HG03139 (cell line): ENCODE results near the gene AREL1.

Experiments used
- ATAC-seq: cut with Tn5 transposase; IDR thresholded peaks from one replicate; pipeline ENCODE4 v1.9.1; 2021; ENCODE audit not compliant: unreplicated experiment

Gene AREL1

DNA sequence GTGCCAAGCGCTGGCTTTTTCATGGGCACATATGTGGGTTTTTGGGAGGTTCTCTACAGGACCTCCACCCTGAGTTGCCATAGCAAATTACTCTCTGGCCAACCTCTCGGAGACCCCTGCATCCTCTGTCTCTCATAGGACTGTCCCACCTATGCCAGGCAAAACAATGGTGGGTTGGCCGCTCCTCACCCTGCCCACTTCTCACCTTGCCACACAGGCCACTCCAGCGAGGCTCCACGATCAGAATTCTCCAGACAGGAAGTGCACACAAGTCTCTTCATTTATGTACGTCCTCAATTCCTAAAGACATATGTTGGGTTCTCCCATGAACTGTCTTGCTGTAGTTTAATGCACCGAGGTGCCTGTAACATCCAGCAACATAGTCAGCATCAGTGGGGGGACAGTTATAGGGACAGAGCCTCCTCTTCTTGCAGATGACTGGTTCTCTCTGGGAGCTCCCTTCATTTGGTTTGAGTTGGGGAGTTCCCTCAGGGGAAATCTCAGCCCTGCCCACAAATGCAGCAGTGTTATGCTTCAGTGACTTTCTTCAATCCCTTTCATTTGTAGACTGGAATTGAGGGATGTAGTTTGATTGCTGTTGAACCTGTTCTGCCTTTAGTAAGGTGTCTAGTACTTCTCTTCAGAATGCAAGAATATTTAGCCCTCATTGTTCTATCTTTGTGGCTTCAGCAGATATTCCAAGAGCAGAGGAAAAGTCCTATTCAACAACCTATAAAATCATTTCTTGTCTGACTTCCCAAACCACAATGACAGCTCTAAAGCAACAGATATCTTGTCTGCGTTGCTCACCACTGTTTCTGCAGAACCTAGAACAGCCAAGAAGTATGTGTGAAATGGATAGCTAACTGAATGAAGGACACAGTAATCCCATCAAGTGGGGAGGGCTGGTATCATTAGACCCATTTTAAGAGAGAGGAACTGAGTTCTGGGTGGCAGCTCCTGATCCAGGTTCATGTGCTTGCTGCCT is 98.1 kb downstream of the AREL1 start:
- no peak for ATAC-seq

DNA sequence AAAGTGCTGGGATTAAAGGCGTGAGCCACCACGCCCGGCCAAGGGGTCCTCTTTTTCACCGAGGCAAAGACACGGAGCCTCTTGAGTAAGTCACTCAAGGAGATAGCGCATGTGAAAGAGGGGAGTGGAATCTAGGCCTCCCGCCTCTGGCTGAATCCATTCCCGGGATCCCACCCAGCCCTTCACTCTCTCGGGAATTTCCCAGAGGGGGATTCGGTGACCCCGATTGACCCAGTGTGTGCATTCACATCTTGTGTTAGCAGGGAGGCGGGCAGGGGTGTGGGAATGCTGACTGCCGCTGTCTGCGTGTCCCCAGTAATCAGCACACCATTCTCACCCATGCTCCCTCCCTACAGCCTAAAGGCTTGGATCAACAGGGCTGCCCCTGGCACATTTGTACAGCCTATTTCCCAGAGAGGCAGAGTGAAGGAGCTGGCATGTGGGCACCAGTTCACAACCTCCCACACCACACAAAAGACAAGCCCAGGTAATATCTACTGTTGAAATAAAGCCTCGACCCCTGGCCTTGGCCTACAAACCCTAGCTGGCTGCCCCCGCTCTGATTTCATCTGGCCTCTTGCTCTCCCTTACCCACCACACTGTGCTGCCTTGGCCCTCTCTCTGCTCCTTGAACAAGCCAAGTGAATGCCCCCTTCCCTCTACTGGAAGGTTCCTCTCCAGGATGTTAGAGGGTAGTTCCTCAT is 99.5 kb downstream of the AREL1 start:
- ATAC-seq, result no peak

DNA sequence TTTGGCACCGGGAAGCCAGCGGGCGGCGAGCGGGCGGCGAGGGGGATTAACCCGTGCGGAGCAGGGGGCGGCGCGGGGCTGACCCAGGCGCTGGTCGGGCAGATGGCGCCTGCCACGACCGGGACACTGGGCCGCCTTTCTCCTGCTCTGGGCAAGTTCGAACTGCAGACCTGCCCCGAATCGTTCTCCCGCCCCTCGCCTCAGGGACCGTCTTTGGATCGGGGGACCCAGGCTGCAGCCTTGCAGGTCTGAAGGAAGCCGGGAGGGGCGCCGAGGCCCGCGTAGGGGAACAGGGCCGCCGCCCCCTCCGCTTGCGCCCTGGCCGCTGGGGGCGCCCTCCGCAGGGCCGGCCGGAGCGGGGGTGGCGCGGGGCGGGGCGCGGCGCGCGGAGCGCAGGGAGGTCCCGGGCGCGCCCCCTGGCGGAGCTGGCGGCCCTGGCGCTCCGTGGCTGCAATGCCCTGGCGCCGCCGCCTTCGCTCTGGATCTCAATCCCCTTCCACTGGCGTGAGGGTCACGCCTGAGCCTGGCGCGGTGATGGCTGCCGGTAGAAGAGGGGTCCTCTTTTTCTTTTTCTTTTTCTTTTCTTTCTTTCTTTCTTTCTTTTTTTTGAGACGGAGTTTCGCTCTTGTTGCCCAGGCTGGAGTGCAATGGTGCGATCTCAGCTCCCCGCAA is 100.4 kb downstream of the AREL1 start:
- peak; percentile 61 for ATAC-seq

DNA sequence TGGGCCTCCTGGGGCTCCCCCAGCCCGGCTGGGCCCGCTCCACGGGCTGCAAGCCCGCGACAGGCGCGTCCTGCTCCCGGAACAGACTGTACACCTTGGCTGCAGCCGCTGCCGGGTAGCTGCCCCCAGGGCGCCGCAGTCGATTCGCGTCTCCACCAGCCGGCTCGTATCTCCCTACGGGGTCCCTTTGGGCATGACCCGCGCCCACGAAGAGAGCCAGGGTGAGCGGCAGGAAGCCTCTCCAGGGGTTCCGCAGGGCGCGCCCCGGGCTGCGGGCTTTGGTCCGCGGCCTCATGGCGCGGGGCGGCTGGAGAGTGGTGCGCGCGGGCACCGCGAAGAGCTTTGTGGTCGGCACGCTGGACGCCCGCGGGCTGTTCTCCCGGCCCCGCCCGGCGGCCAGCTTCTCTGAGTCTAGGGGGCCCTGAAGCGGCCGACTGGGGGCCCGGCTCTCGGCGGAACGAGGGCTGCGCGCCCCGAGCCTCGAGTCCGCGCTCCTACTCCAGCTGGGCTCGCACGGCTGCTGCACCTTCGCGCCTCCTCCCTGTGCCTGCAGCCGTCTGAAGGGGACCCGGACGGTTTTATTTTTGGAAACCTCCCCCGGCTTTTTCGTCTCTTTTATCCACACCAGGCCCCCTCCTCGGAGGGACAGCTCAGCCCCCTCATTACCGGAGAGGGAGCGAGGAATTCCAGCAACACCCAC is 101.1 kb downstream of the AREL1 start, which contains the start of gene LTBP2:
LTBP2 (minus strand) TSS at position 588 of the 700 bp plus-strand sequence; CDS start at position 295, 293 bp downstream.
- no peak for ATAC-seq
